Mucosa of descending colon (tissue), 3 donors: ENCODE results near the gene NUMBL. TPM values are rescaled to one million over a fixed set of nuclear protein-coding genes. Genes with fewer than 3 reads are reported as not detected.

Source experiments
- ATAC-seq: fragments of 200-7000 bp; cut with Tn5 transposase; one replicate; pipeline ENCODE4 v1.9.1; 2020; ENCODE audit warnings: mild to moderate bottlenecking, moderate library complexity
- DNase-seq, 3 donors: peaks; one replicate each; pipeline ENCODE4 v3.0.0-alpha.2; 2020
- H3K36me3 ChIP-seq: fragments of 200-600 bp; one replicate; pipeline ENCODE4 v1.8.0; 2021; ENCODE audit warnings: low read depth, mild to moderate bottlenecking
- H3K4me1 ChIP-seq: fragments of 200-600 bp; one replicate; pipeline ENCODE4 v1.8.0; 2021; ENCODE audit warnings: low read depth, mild to moderate bottlenecking
- H3K4me3 ChIP-seq: fragments of 200-600 bp; one replicate; pipeline ENCODE4 v1.8.0; 2021; ENCODE audit warnings: mild to moderate bottlenecking
- H3K9me3 ChIP-seq: fragments of 200-600 bp; one replicate; pipeline ENCODE4 v1.8.0; 2021; ENCODE audit warnings: mild to moderate bottlenecking
- CTCF ChIP-seq: fragments of 200-600 bp; IDR thresholded peaks from one replicate; pipeline ENCODE4 v1.8.0; 2022; ENCODE audit warnings: antibody characterized with exemption, mild to moderate bottlenecking
- intact Hi-C, 2 donors: fragments of 100-400 bp; cut with DNase I in 1 of 2; cut with micrococcal nuclease in 1 of 2; formaldehyde crosslinking; loops; one replicate each; pipeline versions ENCODE4 v1.11.0 to v1.11.1; 2022; cut with DNase I, micrococcal nuclease
- total RNA-seq, 3 donors: library from RNA; stranded (reverse); fragmentation: NEBNext Ultra II Directional in 2 of 3; extraction: Animal tissue kit (Norgen Biotek cat#: 25700) in 2 of 3; gene quantifications; one replicate each; pipeline versions ENCODE4 v1.2.1 to v1.2.4, GENCODE V29; 2021 to 2023
- donor health status: DM: no; HTN: no; CAD: no; lungs with moderate emphysema.
- donor health status: DM: no; HTN: no; CAD: no.
- donor health status: DM: no; HTN: yes; CAD: no.

Gene NUMBL
- total RNA-seq, 3 donors from 2014 or later, result 10.2 to 39.7 (median 16.9) TPM

- intact Hi-C loops, result no loop called here
- no peak overlapping the region for H3K4me3 ChIP-seq
- DNase-seq (no peak), ATAC-seq (no peak)
- no peak for TF ChIP-seq CTCF
- H3K9me3 ChIP-seq, result no peaks in the 10 kb centered on the region
- peaks cover 10% of the 10 kb centered on the region for H3K4me1 ChIP-seq
- H3K36me3 ChIP-seq, result no peaks in the 10 kb centered on the region
These were observed 8.0 kb downstream of the NUMBL start for GRCh38 chr19:40682431-40682964.

GRCh38 chr19:40681039-40681438, 9.4 kb downstream of the NUMBL start:
- Histone ChIP-seq H3K4me3 (no peak overlapping the region), H3K9me3 (no peaks in the 10 kb centered on the region), H3K4me1 (peaks cover 6% of the 10 kb centered on the region), H3K36me3 (no peaks in the 10 kb centered on the region)
- TF ChIP-seq CTCF, result no peak
- ATAC-seq (no peak), DNase-seq (no peak)
- intact Hi-C loops, result no loop called here

GRCh38 chr19:40677156-40677555, 13.3 kb downstream of the NUMBL start:
- no peaks in the 10 kb centered on the region for H3K4me1 ChIP-seq
- DNase-seq, result no peak
- intact Hi-C loops, result no loop called here
- no peak overlapping the region for H3K4me3 ChIP-seq
- no peak for TF ChIP-seq CTCF
- no peaks in the 10 kb centered on the region for H3K9me3 ChIP-seq
- ATAC-seq, result no peak
- H3K36me3 ChIP-seq, result no peaks in the 10 kb centered on the region

GRCh38 chr19:40674291-40674690, 16.2 kb downstream of the NUMBL start:
- no peak for DNase-seq
- ATAC-seq, result no peak
- Histone ChIP-seq H3K36me3 (no peaks in the 10 kb centered on the region), H3K4me1 (no peaks in the 10 kb centered on the region), H3K4me3 (no peak overlapping the region), H3K9me3 (no peaks in the 10 kb centered on the region)
- intact Hi-C loops, result no loop called here
- no peak for TF ChIP-seq CTCF

GRCh38 chr19:40673397-40673796, 17.1 kb downstream of the NUMBL start:
- H3K4me3 ChIP-seq, result no peak overlapping the region
- DNase-seq (no peak), ATAC-seq (no peak)
- no peaks in the 10 kb centered on the region for H3K4me1 ChIP-seq
- H3K36me3 ChIP-seq, result no peaks in the 10 kb centered on the region
- TF ChIP-seq CTCF, result no peak
- intact Hi-C loops, result no loop called here
- H3K9me3 ChIP-seq, result no peaks in the 10 kb centered on the region
